GM12801 (cell line): ENCODE results near the gene CSTPP1.

ENCODE experiments used
- TF ChIP-seq, protein P1 (sequence below): IDR thresholded peaks from one replicate; pipeline ENCODE4 v1.5.1; 2011; ENCODE audit warnings: control low read depth; ENCODE audit not compliant: insufficient read length; ENCODE audit errors: extremely low read depth

Gene CSTPP1

DNA sequence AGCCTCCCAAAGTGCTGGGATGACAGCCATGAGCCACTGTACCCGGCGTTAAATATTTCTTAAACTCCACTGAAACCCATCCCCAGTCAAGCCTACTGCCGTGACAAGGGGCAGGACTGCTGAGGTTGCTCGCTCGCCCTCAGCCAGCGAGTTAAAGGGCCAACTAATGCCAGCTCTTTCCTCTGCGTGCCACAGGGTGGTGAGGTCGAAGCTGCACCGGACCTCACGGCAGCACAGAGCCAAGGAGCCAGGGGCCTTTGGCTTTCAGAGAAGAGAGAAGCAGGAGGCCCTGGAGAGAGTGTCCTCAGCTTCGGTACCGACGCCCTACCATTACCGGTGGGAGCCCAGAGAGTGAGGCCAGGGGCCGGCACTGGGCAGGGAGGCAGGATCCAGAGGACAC lies 227.3 kb downstream of the CSTPP1 start:
- TF ChIP-seq, protein P1, sequence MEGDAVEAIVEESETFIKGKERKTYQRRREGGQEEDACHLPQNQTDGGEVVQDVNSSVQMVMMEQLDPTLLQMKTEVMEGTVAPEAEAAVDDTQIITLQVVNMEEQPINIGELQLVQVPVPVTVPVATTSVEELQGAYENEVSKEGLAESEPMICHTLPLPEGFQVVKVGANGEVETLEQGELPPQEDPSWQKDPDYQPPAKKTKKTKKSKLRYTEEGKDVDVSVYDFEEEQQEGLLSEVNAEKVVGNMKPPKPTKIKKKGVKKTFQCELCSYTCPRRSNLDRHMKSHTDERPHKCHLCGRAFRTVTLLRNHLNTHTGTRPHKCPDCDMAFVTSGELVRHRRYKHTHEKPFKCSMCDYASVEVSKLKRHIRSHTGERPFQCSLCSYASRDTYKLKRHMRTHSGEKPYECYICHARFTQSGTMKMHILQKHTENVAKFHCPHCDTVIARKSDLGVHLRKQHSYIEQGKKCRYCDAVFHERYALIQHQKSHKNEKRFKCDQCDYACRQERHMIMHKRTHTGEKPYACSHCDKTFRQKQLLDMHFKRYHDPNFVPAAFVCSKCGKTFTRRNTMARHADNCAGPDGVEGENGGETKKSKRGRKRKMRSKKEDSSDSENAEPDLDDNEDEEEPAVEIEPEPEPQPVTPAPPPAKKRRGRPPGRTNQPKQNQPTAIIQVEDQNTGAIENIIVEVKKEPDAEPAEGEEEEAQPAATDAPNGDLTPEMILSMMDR = no peak

DNA sequence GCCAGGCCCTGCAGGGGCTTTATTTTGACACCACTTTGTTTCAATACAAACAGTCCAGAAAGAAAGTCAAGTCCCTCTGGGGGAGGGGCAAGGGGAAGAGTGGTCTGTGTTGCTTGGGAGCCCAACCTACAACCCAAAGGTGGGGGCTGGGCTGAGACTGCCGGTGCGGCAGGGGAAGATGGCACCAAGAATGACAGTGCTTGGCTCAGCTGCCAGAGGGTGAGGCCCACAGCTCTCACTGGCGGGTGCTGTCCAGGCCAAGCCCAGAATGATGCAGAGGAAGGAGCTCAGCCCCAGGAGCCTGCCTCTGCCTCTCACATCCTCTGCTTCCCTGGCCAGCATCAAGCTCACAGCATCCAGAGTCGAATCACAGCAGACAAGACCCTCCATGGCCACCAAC lies 227.8 kb downstream of the CSTPP1 start:
- TF ChIP-seq, protein P1 = no peak

DNA sequence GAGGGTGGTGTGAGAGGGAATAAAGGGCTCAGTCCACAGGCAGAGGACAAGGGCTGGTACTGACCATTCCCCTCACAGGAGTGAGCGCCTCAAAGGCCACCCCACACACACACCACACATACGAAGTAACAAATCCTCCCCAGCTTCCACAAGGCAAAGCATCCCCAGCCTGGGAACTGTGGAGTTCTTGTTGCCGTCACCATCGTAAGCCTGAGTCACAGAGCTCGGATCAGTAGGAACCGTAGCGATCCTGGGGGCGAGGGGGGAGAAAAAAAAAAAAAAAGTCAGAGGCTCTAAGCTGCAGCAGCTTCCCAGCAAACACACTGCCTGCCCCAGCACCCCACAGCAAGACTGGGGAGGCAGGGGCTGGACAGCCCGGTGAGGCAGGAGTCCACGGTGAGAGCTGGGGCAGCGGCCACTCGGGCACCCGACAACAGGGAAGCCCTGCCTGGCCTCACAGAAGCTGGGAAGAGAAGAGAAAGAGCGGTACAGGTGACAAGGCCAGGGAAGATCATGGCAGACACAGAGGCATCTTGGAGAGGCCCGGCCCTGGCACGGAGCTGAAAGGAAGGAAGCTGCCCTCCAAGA lies 228.8 kb downstream of the CSTPP1 start:
- TF ChIP-seq, protein P1 = no peak

DNA sequence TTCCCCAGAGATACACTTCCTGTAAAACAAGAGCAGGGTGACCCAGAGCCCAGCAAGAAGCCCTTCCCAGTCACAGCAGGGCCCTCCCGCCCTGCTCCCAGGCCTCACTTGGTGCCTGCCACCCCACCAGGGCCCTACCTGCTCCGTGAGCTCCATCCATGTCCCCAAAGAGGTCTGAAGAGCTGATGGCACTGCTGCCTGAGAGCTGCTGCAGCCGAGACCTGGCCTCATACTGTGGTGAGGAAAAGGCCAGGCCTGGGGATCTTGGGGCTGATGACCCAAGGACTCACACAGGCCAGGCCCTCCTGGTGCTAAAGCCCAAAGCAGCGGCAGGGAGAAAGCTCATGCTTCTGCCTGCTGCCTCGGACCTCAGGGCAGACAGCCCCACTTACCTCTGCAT lies 229.8 kb downstream of the CSTPP1 start:
- TF ChIP-seq, protein P1 = no peak

DNA sequence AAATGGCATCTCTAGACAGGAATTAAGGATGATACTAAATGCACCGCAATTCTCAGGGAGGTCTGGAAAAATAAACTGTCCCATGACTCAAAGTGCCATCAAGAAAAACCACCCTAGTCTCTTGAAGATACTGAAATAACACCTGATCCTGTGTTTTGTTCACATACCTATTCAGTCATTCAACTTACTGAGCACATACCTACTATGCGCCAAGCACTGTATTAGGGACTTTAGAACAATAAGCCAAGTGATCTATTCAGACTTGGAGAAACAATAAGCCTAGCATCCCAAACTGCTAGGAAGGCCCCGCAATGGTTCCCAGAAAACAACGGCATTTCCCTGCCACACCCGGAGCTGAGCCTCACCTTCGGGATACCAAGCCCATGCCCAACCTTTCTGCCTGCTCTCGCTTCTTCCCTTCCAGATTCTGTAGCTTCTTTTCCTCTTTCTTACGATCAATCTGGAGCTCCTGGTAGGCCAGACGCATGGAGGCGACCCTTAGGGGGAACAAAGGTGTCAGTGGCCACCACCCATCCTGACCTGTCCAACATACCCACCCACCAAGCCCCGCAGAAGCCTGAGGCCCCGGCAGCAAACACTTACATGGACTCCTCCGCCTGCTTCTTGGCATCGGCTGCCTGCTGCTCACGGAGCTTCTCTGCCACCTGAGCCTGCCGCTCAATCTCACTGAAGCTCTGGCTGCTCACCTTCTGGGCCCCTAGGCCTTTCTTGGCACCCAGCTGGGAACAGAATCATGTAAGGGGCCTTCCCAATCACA lies 234.7 kb downstream of the CSTPP1 start:
- TF ChIP-seq, protein P1 = no peak

DNA sequence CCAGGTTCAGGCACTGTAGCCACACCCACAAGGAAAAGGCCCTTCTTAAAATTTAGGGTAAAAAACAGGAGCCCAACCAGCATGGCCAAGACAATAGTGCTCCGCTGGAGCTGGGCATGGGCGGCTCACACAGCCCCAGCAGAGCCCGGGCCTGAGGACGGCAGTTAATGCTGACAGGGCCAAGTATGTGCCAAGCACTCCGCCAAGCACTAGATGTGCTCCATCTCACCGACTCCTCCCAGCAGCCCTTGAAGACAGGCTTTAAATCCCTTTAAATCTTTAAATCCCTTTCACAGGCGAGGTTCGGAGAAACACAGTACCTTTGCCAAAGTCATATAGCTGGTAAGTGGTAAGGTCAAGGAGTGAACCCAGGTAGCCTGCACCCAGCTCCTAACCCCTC lies 235.3 kb downstream of the CSTPP1 start:
- TF ChIP-seq, protein P1 = no peak

DNA sequence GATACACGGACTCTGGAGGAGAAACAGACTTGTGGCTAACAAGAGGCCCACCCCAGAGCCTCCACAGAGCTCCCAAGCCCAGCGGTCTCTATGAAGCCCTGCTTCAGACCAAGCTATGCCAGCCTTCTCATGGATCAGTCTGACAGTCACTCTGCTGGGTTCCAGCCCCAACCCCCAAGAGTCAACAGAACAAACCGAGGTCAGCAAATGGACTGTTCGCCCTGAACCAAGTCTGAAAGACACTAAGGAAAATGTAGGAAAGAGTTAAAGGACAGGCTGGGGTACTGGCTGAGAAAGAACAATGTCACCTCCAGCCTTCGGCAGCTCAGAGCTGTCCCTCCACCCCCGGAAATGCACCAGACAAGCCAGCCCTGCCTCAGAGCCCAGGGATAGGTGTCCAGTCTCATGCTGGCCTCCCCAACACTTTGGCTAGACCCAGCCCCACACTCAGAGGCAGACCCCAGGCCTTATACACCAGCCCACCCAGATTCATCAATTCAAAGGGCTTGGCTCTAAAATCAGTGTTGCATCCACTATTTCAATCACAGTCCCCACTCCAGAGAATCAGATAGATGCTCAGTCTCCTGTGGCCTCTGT lies 236.3 kb downstream of the CSTPP1 start:
- TF ChIP-seq, protein P1 = no peak
